ENCODE data around the gene KLHL22.

DNA sequence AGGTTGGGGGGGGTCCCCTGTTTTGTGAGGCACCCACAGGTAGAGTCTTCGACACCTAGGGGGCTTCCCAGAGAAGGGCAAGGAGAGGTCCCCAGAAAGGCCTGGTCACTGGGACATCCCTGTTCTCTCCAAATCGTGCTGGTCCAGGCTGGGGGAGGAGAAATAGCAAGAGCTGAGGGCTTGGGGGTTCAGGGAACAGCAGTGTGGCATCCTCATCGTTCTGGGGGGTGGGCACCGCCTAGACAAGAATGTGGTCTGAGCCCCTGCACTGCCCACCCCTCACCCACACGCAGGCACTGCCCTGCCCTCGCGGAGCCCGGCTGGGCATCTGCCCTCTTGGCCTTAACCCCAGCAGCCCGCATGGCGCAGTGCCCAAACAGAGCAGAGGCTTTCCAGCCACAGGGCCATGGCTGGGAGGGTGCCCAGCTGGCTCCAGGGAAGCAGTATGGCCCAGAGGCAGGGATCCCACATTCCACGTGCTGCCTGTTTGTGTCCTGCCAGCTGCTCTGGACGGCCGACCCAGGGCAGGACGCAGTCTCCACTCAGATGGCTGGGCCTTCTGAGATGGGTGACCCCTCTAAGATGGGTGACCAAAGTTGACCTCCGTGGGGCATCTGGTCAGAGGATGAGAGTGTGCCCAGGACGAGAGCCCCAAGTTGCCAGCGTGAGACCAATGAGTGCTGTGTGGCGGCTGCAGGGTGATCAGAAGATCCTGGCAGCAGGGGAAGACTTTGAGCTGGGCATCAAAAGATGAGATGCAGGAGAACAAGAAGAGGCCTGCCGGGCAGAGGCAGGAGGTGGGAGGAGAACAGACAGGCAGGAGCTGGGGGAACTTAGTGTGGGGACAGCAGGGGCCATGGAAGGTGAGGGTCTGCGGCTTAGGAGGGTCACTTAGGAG lies 72.3 kb downstream of the KLHL22 start:
- TF ChIP-seq, protein P1, sequence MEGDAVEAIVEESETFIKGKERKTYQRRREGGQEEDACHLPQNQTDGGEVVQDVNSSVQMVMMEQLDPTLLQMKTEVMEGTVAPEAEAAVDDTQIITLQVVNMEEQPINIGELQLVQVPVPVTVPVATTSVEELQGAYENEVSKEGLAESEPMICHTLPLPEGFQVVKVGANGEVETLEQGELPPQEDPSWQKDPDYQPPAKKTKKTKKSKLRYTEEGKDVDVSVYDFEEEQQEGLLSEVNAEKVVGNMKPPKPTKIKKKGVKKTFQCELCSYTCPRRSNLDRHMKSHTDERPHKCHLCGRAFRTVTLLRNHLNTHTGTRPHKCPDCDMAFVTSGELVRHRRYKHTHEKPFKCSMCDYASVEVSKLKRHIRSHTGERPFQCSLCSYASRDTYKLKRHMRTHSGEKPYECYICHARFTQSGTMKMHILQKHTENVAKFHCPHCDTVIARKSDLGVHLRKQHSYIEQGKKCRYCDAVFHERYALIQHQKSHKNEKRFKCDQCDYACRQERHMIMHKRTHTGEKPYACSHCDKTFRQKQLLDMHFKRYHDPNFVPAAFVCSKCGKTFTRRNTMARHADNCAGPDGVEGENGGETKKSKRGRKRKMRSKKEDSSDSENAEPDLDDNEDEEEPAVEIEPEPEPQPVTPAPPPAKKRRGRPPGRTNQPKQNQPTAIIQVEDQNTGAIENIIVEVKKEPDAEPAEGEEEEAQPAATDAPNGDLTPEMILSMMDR (conservative IDR thresholded peaks at IDR 0.05 in 1 of 2, IDR thresholded peaks at IDR 0.05 in 1 of 2; ENCODE audit: low read depth in 1 of 2, low read length in 2 of 2) = no peak
- TF ChIP-seq EZH2 (IDR thresholded peaks at IDR 0.05; ENCODE audit: low read length, missing control alignments) = no peak
